DND-41 (cell line): ENCODE data around the gene EXOC3L4.

Source experiments
- ATAC-seq: fragments of 200-7000 bp; cut with Tn5 transposase; 3 replicates; pipeline ENCODE4 v1.9.1; 2021; ENCODE audit warnings: low read depth; ENCODE audit not compliant: insufficient read depth
- DNase-seq: peaks from one replicate; pipeline ENCODE4 v3.0.0-alpha.2; 2020
- H2AFZ ChIP-seq: 2 replicates; pipeline ENCODE4 v1.6.0; 2012; ENCODE audit warnings: low read depth, low read length
- H3K27ac ChIP-seq: 2 replicates; pipeline ENCODE4 v1.5.1; 2012; ENCODE audit warnings: low read length, inconsistent platforms
- H3K27me3 ChIP-seq: fragments of 200-600 bp; sonication (generic); 2 replicates; pipeline ENCODE4 v1.6.0; 2012; ENCODE audit warnings: low read length, mild to moderate bottlenecking, inconsistent platforms; ENCODE audit not compliant: insufficient read depth, poor library complexity
- H3K36me3 ChIP-seq: 2 replicates; pipeline ENCODE4 v1.5.1; 2012; ENCODE audit warnings: low read length, inconsistent platforms; ENCODE audit not compliant: insufficient read depth
- H3K4me1 ChIP-seq: 2 replicates; pipeline ENCODE4 v1.5.1; 2012; ENCODE audit warnings: mild to moderate bottlenecking, low read length; ENCODE audit not compliant: insufficient read depth
- H3K4me2 ChIP-seq: 2 replicates; pipeline ENCODE4 v1.6.0; 2012; ENCODE audit warnings: mild to moderate bottlenecking, moderate library complexity, low read length, inconsistent platforms; ENCODE audit not compliant: insufficient read depth
- H3K4me3 ChIP-seq, 2 experiments: fragments of 200-600 bp in 1 of 2; shearing (Covaris generic) in 1 of 2; 2 replicates each; pipeline ENCODE4 v1.5.1; 2012 to 2016; ENCODE audit warnings: inconsistent platforms in 2 of 2, low read length in 2 of 2, mild to moderate bottlenecking in 2 of 2, low read depth in 1 of 2, moderate library complexity in 1 of 2
- H3K79me2 ChIP-seq: 2 replicates; pipeline ENCODE4 v1.6.0; 2012; ENCODE audit warnings: low read length, inconsistent platforms; ENCODE audit not compliant: insufficient read depth
- H3K9ac ChIP-seq: 2 replicates; pipeline ENCODE4 v1.6.0; 2012; ENCODE audit warnings: low read depth, mild to moderate bottlenecking, inconsistent platforms, low read length, moderate library complexity
- H3K9me3 ChIP-seq: 2 replicates; pipeline ENCODE4 v1.5.1; 2012; ENCODE audit warnings: low read length, moderate library complexity, mild to moderate bottlenecking, inconsistent platforms; ENCODE audit not compliant: insufficient read depth, severe bottlenecking
- H4K20me1 ChIP-seq: 2 replicates; pipeline ENCODE4 v1.6.0; 2012; ENCODE audit warnings: low read length; ENCODE audit not compliant: insufficient read depth
- CTCF ChIP-seq: IDR thresholded peaks from 2 replicates; pipeline ENCODE4 v1.5.1; 2012; ENCODE audit warnings: borderline replicate concordance, low read length, moderate library complexity, mild to moderate bottlenecking; ENCODE audit not compliant: poor library complexity, severe bottlenecking; ENCODE audit errors: extremely low read depth
- EZH2 ChIP-seq: IDR thresholded peaks from 3 replicates; pipeline ENCODE4 v1.6.1; 2012; ENCODE audit warnings: borderline replicate concordance, low read depth, mild to moderate bottlenecking, moderate library complexity, low read length, inconsistent platforms; ENCODE audit not compliant: severe bottlenecking

Gene EXOC3L4

GRCh38 chr14:103157969-103158368 is 63.4 kb downstream of the EXOC3L4 start:
- TF ChIP-seq EZH2: no peak
- no peak for TF ChIP-seq CTCF
- Histone ChIP-seq H3K27me3 (no peaks in the 10 kb centered on the region), H3K4me1 (no peaks in the 10 kb centered on the region), H3K9me3 (peaks cover 6% of the 10 kb centered on the region), H3K36me3 (no peaks in the 10 kb centered on the region), H3K4me2 (no peak overlapping the region), H3K27ac (no peak overlapping the region), H2AFZ (no peak overlapping the region), H4K20me1 (no peaks in the 10 kb centered on the region), H3K9ac (no peak overlapping the region), H3K4me3 (no peak overlapping the region), H3K79me2 (no peaks in the 10 kb centered on the region)
- no peak for DNase-seq
- no peak for ATAC-seq

GRCh38 chr14:103158688-103159087 is 64.2 kb downstream of the EXOC3L4 start:
- H3K27ac ChIP-seq: no peak overlapping the region
- H3K4me3 ChIP-seq: no peak overlapping the region

More at GRCh38 chr14:103158688-103159087, 64.2 kb downstream of the EXOC3L4 start:
- Histone ChIP-seq H3K36me3 (no peaks in the 10 kb centered on the region), H3K79me2 (no peaks in the 10 kb centered on the region), H2AFZ (no peak overlapping the region), H3K4me1 (no peaks in the 10 kb centered on the region), H3K27me3 (no peaks in the 10 kb centered on the region), H3K9ac (no peak overlapping the region), H3K4me2 (no peak overlapping the region), H3K9me3 (peaks cover 6% of the 10 kb centered on the region), H4K20me1 (no peaks in the 10 kb centered on the region)
- ATAC-seq (no peak), DNase-seq (no peak)
- no peak for TF ChIP-seq EZH2
- TF ChIP-seq CTCF: no peak
